Bronchial epithelial cell (primary cell): Measurements from ENCODE around the gene ALDH3A2. TPM values are rescaled to one million over a fixed set of nuclear protein-coding genes. Genes with fewer than 3 reads are reported as not detected.

Source experiments
- DNase-seq: peaks from one replicate; pipeline ENCODE4 v3.0.0-alpha.2; 2010; ENCODE audit warnings: low read depth
- FAIRE-seq: peaks from 2 replicates; lab custom pipeline; 2011; peaks lifted over from hg19 to GRCh38; lab: Jason Lieb, UNC
- H3K27me3 ChIP-seq: 2 replicates; pipeline ENCODE4 v1.5.1; 2011; ENCODE audit warnings: low read length; ENCODE audit not compliant: control insufficient read depth, insufficient read depth
- H3K36me3 ChIP-seq: 2 replicates; pipeline ENCODE4 v1.5.1; 2011; ENCODE audit warnings: low read length; ENCODE audit not compliant: control insufficient read depth, insufficient read depth
- H3K4me3 ChIP-seq: 2 replicates; pipeline ENCODE4 v1.5.1; 2011; ENCODE audit warnings: mild to moderate bottlenecking, low read depth, low read length, control low read depth
- total RNA-seq: library from RNA; depleted of rRNA; stranded (reverse); fragments of >200 nt; gene quantifications from 2 replicates; pipeline ENCODE4 v1.2.1, GENCODE V29; 2014
- TF ChIP-seq, protein P1 (sequence below): IDR thresholded peaks from 2 replicates; pipeline ENCODE4 v1.5.1; 2011; ENCODE audit warnings: mild to moderate bottlenecking, moderate library complexity, low read length, control low read depth, inconsistent platforms; ENCODE audit not compliant: insufficient read depth, severe bottlenecking

The ALDH3A2 gene
- total RNA-seq, 1 donor from 2014 or later, result 142 TPM

DNA sequence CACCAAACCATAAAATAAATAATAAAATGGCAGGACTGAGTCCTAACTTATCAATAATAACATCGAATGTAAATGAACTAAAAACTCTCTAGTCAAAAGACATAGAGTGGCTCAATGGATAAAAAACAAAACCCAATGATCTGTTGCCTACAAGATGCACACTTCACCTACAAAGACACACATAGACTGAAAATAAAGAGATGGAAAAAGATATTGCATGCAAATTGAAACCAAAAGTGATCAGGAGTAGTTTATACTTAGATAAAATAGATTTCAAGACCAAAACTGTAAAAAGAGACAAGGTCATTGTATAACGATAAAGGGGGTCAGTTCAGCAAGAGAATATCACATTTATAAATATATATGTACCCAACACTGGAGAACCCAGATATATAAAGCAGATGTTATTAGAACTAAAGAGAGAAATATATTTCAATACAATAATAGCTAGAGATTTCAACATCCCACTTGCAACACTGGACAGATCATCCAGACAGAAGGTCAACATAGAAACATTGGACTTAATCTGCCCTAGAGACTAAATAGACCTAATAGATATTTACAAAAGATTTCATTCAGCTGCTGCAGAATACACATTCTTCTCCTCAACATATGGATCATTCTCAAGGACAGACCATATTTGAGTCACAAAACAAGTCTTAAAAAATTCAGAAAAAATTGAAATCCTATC is 38.0 kb downstream of the ALDH3A2 start:
- no peaks in the 10 kb centered on the region for H3K36me3 ChIP-seq
- TF ChIP-seq, protein P1, sequence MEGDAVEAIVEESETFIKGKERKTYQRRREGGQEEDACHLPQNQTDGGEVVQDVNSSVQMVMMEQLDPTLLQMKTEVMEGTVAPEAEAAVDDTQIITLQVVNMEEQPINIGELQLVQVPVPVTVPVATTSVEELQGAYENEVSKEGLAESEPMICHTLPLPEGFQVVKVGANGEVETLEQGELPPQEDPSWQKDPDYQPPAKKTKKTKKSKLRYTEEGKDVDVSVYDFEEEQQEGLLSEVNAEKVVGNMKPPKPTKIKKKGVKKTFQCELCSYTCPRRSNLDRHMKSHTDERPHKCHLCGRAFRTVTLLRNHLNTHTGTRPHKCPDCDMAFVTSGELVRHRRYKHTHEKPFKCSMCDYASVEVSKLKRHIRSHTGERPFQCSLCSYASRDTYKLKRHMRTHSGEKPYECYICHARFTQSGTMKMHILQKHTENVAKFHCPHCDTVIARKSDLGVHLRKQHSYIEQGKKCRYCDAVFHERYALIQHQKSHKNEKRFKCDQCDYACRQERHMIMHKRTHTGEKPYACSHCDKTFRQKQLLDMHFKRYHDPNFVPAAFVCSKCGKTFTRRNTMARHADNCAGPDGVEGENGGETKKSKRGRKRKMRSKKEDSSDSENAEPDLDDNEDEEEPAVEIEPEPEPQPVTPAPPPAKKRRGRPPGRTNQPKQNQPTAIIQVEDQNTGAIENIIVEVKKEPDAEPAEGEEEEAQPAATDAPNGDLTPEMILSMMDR, result no peak
- FAIRE-seq, result no peak
- no peak overlapping the region for H3K4me3 ChIP-seq
- H3K27me3 ChIP-seq, result no peaks in the 10 kb centered on the region
- no peak for DNase-seq

DNA sequence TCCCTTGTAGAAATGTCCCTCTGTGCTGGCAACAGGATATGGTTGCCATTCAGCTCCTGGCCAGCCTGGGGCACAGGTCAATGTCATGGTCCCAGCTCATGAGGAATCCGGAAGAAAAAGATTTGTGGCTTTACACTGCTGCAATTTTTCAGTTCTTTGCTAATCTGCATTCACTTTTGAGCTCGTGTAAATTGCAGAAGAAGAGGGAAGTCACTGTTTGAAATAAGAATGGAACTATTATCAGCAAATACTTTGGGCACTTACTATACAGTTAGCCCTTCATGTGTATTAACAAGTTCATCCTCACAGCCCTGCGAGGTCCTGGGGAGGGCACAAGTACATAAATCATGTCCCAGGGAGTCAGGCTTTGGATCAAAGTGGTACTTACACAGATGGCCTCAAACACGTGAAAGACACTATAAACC is 53.7 kb downstream of the ALDH3A2 start:
- Histone ChIP-seq H3K4me3 (no peak overlapping the region), H3K36me3 (no peaks in the 10 kb centered on the region), H3K27me3 (no peaks in the 10 kb centered on the region)
- FAIRE-seq, result no peak
- DNase-seq, result no peak
- TF ChIP-seq, protein P1, result no peak

DNA sequence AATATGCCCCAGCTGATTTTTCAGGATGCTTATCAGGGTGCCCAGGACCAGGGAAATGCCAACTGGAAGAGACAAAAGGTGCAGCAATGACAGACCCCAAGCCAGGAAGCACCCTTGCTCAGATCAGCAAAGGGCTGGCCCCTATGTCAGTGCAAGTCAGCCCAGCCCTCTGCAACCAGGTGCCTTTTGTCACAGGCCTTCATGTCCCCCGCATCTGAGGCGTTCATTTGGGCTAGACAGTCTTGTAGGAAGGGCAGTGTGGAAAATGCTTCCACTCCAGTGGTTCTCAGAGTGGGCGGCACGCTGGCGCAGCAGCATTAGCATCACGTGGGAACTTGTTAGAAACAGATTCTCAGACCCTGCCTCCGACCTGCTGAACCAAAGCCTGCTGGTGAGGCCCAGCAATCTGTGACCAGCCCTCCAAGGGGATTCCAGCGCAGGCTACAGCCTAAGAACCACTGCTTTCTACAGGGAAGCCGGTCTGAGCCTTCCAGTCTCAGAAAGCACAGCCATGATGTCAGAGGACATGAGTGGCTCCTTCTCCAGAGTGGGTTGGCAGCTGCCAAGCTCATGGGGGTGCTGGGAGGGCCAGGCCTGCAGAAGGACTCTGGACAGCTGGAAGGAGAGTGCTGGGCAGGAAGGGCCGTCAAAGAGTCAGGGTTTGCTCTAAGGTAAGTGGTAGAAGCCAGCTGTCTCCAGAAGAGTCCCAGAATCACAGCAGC is 54.7 kb downstream of the ALDH3A2 start:
- FAIRE-seq (no peak), DNase-seq (no peak)
- TF ChIP-seq, protein P1, result no peak
- Histone ChIP-seq H3K36me3 (no peaks in the 10 kb centered on the region), H3K4me3 (no peak overlapping the region), H3K27me3 (no peaks in the 10 kb centered on the region)

DNA sequence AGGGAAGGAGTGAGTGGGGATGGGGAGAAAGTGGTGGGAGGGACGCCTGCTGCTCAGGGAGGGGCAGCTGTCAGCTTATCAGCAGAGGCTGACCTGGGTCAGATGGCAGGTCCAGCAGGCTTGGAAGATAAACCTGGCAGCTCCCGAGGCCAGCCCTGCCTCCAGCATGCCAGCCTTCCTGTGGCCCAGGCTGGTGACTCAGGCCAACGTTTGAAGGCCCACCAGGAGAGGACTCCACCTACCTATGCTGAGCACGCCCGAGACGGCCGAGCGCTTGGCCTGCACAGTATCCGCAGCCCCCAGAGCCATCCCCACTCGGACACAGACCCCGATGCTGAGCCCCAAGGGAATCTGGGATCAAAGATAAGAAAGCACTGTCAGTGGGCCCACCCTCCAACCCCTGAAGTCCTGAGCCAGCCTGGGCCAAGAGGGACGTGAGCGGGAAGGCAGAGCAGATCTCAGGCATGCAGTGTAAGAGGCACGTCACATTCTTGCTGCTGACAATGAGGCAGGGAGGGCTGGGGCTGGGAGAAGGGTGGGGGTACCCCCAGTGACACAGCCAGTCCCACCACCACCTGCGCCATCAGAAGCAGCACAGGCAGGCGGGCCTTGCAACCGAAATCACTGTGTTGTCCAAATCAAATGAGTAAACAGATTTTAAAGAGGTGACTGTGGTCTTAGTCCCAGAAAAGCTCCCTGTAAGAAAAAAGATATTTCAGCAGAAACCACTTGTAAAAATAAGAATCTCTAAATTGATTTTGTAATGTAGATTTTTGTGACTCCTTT is 55.5 kb downstream of the ALDH3A2 start:
- H3K36me3 ChIP-seq, result no peaks in the 10 kb centered on the region
- H3K27me3 ChIP-seq, result no peaks in the 10 kb centered on the region
- H3K4me3 ChIP-seq, result no peak overlapping the region
- TF ChIP-seq, protein P1, result no peak
- DNase-seq (no peak), FAIRE-seq (no peak)

DNA sequence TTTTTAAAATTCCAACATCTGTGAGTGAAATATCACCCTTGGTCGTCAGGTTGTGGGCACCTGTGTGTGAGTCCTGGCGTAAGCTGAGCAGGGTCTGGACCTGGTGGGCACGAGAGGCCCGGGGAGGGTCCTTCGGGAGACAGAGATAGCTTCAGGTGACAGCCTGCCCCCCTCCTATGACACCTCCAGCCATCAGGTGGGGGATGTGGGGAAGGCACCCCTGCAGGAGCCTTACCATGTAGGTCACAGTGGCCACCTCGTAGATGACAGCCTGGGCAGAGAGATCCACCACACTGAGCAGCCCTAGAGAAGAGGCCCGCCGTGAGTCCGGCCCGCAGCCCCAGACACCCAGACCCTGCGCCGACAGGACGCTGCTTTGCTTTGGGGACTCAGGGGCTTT is 56.6 kb downstream of the ALDH3A2 start:
- Histone ChIP-seq H3K27me3 (no peaks in the 10 kb centered on the region), H3K36me3 (no peaks in the 10 kb centered on the region), H3K4me3 (no peak overlapping the region)
- no peak for DNase-seq
- no peak for FAIRE-seq
- TF ChIP-seq, protein P1, result no peak
